GM19238 (cell line): ENCODE data around the gene PLG.
"Not testable (repeated sequence)": the region's sequence is repeated elsewhere in the genome, so short reads cannot be mapped to it uniquely, and the experiment has no call there.

ENCODE experiments used
- DNase-seq: peaks from one replicate; pipeline ENCODE4 v3.0.0; 2011; ENCODE audit warnings: low spot score; ENCODE audit not compliant: insufficient read length

PLG gene

DNA sequence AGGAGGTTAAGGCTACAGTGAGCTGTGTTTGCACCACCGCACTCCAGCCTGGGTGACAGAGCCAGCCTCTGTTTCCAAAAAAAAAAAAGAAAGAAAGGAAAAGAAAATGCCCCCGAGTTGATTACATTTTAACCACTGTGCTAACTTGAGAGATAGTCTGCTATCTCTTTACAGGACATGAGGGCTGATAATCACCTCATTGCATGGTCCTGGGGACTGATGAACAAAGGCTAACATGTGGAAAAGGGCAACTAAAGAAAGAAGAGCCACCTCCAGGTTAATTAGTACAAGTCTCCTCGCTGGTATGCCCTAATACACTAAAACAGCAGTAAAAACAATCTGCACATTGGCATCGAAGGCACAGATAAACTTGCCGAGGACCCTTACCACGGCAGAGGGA is 4.2 kb upstream of the PLG start:
- DNase-seq, result no peak

- DNase-seq, result not testable (repeated sequence)
Observed at GRCh38 chr6:160704688-160705087, 2.6 kb downstream of the PLG start.

GRCh38 chr6:160708993-160709392 is 6.9 kb downstream of the PLG start:
- DNase-seq, result not testable (repeated sequence)

DNA sequence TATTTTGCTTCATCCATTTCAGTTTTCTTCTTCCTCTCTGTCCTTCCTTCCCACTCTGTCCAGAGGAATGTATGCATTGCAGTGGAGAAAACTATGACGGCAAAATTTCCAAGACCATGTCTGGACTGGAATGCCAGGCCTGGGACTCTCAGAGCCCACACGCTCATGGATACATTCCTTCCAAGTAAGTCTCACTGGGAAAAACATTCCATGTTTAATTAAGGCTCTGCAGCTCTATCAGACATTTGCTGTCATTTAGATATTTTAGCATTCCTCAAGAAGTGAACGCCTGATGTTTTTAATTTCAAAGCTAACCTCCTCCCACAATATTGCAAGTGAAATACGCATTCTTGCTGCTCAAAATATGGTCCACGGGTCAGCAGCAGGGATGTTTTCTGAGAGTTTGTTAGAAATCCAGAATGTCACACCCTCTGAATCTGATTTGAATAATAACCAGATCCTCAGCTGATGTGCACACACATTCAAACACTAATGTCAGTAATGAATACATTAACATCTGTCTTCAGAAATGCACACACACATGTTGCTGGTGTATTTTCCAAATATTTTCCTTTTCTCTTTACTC is 12.8 kb downstream of the PLG start:
- DNase-seq, result no peak

GRCh38 chr6:160730911-160731310 is 28.9 kb downstream of the PLG start:
- DNase-seq, result no peak

DNA sequence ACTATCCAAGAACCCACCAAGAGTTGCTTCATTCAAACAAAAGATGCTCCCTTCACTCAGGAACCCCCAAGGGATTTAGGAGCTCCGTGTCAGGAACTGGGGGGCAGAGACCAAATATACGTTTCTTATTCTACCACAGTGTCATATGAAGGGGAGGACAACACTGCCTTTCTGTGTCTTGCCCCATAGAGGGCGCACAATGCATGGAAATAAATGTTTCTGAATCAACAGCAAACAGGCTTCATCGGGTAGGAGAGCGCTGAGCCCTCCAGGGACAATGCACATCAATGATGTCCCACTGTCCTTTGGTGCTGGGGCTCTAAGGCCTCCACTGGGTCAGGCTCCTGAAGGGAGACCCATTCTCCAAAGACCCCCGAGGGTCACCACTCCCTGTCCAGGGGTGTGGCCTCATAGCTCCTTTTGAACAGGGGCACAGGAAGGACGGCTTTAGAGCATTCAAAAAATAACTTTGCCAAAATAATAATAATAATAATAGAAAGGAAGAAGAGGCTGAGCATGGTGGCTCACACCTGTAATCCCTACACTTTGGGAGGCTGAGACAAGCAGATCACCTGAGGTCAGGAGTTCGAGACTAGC is 31.1 kb downstream of the PLG start:
- no peak for DNase-seq

DNA sequence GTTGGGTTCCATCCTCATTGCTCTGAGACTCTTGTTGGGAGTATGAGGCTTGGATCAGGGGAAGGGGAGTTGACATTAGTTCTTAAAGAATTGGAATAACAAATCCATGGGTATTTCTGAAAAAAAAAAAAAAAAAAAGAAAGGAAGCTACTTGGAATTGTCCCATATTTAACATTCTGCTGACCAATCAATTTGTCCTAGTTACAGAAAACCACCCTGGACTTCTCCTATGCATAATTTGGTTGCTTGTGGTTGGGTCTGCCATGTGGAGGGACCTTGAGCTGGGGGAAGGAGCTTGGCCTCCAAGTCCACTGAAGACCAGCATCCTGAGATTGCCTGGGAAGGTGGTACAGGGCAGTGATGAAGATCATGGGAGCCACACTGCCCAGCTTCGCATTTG is 32.6 kb downstream of the PLG start:
- DNase-seq, result no peak

DNA sequence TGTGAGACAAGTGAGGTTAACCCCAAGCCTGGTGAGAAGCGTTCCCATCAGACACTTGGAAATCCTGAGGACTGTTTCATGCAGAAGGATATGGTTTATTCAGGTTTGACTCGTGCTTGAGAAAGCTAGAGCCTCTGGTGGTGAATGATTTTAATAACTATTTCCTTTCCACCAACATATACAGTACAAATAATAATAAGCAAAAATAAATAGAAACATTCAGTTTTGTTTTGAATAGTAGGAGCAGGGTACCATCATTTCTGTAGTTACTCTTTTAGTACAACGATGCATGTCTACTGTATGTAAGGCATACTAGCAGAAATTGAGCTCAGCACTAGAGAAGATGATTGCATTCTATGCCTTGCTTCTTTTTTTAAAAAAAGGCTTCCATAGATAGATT is 33.5 kb downstream of the PLG start:
- no peak for DNase-seq

DNA sequence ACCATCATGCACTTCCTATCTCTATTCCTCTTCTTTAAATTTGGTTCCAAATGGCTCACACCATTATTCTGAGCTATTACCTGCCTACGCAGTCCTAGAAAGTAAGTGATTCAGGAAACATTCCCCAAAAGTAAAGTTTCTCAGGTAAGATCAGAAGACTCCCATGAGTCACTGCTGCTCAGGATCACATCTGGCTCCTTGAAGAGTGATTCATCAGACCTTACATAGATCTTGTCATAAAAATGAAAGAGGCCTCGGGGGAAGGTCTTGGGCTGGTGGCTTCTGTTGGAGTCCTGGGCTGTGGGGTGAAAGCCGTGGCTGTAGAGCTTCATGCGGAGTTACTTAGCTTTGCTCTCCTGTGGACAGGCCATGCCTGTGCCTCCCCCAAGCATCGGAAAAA is 35.9 kb downstream of the PLG start:
- DNase-seq, result no peak

- DNase-seq, result no peak
Observed at GRCh38 chr6:160739955-160740354, 37.9 kb downstream of the PLG start.

GRCh38 chr6:160741012-160741411 is 39.0 kb downstream of the PLG start:
- not testable (repeated sequence) for DNase-seq

DNA sequence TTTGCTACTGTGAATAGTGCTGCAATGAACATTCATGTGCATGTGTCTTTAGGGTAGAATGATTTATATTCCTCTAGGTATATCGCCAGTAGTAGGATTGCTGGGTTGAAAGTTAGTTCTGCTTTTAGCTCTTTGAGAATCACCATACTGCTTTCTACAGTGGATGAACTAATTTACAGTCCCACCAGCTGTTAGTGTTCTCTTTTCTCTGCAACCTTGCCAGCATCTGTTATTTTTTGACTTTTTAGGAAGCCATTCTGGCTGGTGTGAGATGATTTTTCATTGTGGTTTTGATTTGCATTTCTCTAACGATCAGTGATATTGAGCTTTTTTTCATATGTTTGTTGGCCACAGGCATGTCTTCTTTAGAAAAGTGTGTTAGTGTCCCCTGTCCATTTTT is 40.0 kb downstream of the PLG start:
- no peak for DNase-seq

GRCh38 chr6:160750276-160750689 is 48.2 kb downstream of the PLG start:
- no peak for DNase-seq

DNA sequence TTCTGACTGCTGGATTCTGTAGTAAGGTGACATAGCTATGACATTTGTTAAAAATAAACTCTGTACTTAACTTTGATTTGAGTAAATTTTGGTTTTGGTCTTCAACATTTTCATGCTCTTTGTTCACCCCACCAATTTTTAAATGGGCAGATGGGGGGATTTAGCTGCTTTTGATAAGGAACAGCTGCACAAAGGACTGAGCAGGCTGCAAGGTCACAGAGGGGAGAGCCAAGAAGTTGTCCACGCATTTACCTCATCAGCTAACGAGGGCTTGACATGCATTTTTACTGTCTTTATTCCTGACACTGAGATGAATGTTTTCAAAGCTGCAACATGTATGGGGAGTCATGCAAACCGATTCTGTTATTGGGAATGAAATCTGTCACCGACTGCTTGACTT is 51.2 kb downstream of the PLG start:
- not testable (repeated sequence) for DNase-seq

GRCh38 chr6:160755165-160755564 is 53.1 kb downstream of the PLG start:
- DNase-seq, result no peak

DNA sequence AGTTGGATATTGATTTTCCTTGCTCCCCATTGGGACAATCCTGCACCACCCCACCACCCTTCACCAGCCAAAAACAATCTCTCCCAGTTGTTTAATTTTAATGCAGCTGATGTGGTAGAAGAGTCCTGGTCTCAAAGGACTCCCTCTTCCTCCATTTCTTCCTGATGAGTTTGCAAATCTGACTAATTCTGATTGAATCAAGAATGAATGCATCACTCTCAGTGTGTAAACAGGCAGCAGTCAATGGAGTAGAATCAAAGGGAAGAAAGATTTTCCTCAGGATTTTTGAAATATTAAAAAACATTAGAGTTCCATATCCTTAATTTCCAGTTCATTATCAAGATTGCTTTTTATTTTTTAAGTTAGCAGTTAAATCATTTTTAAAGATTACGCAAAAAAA is 54.0 kb downstream of the PLG start:
- no peak for DNase-seq

- no peak for DNase-seq
Observed at GRCh38 chr6:160756871-160757270, 54.8 kb downstream of the PLG start.

- DNase-seq, result no peak
Observed at GRCh38 chr6:160764847-160765246, 62.8 kb downstream of the PLG start.

DNA sequence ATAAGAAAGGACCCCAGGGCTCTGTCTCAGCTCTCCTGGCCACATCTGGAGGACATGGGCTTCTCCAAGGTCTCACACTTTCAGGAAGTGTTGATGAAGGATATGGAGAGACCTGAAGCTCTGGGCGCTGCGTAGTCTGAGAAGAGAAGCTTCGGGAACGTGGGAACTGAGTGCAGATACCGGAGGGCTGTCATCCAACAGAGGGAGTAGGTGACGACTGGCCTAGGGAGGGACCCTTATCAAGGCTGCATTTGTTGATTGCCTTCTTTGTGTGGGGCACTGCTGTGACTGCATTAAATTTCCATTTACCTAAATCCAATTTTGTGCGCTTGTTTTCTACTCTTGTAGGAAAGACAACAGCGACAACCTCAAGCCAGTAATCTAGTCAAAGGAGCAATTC is 63.4 kb downstream of the PLG start:
- DNase-seq, result no peak

DNA sequence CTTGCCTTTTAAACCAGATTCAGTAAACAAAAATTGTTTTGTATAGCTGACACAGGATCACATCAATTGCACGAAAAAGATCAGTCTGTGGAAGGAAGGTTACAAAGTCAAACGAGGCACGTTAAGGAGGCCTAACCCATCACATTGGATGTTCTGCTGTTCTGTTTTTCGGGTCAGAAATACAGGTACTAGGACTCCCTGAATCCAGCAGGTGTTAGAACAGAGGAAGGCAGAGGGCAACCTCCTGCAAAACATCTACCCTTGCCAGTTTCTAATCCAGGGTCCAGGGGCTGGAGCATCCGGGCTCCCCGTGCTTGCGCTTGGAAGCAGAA is 64.6 kb downstream of the PLG start:
- DNase-seq, result no peak

- DNase-seq, result peak; percentile 82
Observed at GRCh38 chr6:160766989-160767646, 65.1 kb downstream of the PLG start.

DNA sequence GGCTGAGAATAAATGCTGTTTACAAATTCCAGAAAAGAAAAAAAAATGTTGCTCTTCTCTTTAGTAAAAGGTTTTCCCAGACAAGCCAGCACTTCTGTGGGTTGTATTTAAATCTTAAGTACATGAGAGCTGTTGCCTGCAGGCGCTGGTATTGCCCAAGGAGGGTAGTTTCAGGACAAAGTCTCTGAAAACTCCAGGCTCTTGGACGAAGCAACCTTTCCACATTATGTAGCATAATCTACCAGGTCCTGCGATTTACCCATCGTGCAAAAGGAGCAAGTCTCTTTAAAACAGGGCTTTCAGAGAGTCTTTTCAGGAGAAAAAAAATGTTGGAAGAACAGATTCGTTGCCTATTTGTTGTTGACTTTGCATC is 65.6 kb downstream of the PLG start:
- no peak for DNase-seq

- no peak for DNase-seq
Observed at GRCh38 chr6:160768101-160768500, 66.1 kb downstream of the PLG start.
